Fibroblast of the aortic adventitia (primary cell): ENCODE results near the gene DPF1. TPM values are rescaled to one million over a fixed set of nuclear protein-coding genes. Genes with fewer than 3 reads are reported as not detected.
"Not testable (repeated sequence)": the region's sequence is repeated elsewhere in the genome, so short reads cannot be mapped to it uniquely, and the experiment has no call there.

Experiments used
- DNase-seq: peaks from one replicate; pipeline ENCODE4 v3.0.0-alpha.2; 2010; ENCODE audit warnings: low read depth
- H3K4me3 ChIP-seq: 2 replicates; pipeline ENCODE4 v1.5.1; 2011; ENCODE audit warnings: low read depth, mild to moderate bottlenecking, control low read depth, low read length, moderate library complexity
- total RNA-seq: library from RNA; depleted of rRNA; stranded (reverse); fragments of >200 nt; gene quantifications from 2 replicates; pipeline ENCODE4 v1.2.3, GENCODE V29; 2012; ENCODE audit warnings: low replicate concordance
- TF ChIP-seq, protein P1 (sequence below): IDR thresholded peaks from 2 replicates; pipeline ENCODE4 v1.5.1; 2011; ENCODE audit warnings: mild to moderate bottlenecking, low read length, control low read depth, inconsistent platforms; ENCODE audit not compliant: insufficient read depth

Gene DPF1
- total RNA-seq, 1 donor, result 2.7 TPM

DNA sequence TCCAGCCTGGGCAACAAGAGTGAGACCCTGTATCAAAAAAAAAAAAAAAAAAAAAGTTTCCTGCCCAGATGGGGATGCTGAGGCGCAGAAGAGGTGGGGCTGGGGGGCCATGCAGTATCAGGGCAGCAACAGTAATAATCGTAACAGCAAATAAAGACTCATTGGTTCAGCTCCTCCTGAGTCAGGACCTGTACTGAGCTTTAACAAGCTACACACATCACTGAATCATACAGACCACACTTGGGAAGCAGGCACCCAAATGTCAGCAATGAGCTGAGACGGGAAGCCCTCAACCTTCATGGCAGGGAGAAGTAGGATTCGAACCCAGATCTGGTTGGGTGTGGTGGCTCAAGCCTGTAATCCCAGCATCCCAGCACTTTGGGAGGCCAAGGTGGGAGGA, 10.6 kb upstream of the DPF1 start:
- H3K4me3 ChIP-seq, result no peak overlapping the region
- TF ChIP-seq, protein P1, sequence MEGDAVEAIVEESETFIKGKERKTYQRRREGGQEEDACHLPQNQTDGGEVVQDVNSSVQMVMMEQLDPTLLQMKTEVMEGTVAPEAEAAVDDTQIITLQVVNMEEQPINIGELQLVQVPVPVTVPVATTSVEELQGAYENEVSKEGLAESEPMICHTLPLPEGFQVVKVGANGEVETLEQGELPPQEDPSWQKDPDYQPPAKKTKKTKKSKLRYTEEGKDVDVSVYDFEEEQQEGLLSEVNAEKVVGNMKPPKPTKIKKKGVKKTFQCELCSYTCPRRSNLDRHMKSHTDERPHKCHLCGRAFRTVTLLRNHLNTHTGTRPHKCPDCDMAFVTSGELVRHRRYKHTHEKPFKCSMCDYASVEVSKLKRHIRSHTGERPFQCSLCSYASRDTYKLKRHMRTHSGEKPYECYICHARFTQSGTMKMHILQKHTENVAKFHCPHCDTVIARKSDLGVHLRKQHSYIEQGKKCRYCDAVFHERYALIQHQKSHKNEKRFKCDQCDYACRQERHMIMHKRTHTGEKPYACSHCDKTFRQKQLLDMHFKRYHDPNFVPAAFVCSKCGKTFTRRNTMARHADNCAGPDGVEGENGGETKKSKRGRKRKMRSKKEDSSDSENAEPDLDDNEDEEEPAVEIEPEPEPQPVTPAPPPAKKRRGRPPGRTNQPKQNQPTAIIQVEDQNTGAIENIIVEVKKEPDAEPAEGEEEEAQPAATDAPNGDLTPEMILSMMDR, result no peak
- DNase-seq, result no peak

DNA sequence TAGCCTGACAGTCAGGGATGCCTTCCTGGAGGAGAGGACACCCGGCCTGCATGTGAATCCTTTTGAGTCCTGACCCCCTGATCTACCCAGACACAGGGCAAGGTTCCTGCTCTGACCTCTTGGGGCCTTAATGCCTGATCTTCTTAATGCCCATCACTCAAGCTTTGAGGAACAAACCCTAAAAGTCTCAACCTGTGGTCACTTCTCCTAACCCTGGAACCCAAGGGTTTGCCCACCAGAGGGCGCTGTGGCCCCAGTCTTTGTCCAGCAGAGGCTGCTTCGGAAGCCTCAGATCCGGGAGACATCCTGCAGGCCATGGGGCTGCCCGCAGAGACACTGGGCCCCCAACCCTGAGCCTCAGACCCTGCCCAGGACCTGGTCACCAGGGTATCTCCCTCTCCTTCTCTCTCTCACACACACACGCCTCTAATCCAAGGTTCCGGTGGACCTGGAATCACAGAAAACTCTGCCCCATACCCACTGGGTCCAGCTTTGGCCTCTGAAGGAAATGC, 9.8 kb upstream of the DPF1 start:
- H3K4me3 ChIP-seq, result no peak overlapping the region
- TF ChIP-seq, protein P1, result peak; percentile 82
- peak; percentile 78 for DNase-seq

DNA sequence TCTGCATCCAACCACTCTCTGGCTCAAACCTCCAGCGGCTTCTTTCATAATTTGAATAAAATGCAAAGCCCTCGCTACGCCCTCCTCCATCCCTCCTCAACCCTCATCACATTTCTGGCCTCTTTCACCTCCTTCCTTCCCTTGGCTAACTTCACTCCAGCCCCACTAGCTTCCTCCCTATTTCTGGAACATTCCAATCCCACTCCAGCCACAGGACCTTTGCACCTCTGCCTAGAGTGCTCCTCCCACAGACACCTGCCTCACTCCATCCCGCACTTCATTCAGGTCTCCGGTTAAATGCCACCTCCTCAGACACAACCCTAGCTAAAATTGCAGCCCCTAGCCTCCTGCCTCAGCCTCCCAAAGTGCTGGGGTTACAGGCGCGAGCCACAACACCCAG, 7.9 kb upstream of the DPF1 start:
- H3K4me3 ChIP-seq, result no peak overlapping the region
- no peak for DNase-seq
- TF ChIP-seq, protein P1, result no peak

DNA sequence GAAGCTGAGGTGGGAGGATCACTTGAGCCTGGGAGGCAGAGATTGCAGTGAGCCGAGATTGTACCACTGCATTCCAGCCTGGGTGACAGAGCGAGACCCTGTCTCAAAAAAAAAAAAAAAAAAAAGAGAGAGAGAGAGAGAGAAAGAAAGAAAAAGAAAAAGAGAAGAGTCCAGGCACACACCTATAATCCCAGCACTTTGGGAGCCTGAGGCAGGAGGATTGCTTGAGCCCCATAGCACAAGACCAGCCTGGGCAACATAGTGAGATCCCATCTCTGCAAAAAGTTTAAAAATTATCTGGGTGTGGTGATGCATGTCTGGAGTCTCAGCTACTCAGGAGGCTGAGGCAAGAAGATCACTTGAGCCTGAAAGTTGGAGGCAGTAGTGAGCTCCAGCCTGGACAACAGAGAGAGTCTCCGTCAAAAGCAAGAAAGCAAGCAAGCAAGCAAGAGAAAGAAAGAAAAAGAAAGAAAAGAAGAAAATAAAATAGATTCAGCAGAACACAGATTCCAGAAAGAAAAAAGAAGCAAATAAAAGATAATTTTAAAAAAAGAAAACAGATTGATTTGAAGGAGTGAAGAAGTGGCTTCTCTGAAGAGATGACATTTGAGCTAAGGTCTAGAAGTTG, 6.6 kb upstream of the DPF1 start:
- H3K4me3 ChIP-seq, DNase-seq: not testable (repeated sequence)

DNA sequence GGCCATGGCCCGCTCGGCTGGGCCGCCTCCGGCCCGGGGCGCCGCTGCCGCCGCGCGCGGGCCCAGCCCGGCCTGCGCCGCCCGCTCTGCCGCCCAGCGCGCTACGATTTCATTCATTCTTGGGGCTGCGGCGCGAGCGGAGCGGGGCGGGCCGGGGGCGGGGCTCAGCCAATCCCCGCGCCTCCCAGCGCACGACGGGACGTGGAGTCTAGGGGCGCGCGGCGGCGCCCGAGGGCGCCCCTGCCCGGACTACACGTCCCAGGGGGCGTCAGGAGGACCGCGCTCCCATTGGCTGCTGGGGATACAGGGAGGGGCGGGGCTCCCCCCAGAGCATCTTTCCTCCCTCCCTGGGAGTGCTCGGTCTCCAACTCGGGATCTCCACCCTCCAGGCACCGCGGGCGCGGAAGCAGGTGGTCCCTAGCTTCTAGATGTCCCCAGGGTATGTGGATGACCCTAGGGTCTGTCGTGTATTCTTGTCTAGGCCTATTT, 5.6 kb upstream of the DPF1 start:
- TF ChIP-seq, protein P1, result no peak
- H3K4me3 ChIP-seq, result peak overlapping the region; percentile 62
- DNase-seq, result peak; percentile 79

DNA sequence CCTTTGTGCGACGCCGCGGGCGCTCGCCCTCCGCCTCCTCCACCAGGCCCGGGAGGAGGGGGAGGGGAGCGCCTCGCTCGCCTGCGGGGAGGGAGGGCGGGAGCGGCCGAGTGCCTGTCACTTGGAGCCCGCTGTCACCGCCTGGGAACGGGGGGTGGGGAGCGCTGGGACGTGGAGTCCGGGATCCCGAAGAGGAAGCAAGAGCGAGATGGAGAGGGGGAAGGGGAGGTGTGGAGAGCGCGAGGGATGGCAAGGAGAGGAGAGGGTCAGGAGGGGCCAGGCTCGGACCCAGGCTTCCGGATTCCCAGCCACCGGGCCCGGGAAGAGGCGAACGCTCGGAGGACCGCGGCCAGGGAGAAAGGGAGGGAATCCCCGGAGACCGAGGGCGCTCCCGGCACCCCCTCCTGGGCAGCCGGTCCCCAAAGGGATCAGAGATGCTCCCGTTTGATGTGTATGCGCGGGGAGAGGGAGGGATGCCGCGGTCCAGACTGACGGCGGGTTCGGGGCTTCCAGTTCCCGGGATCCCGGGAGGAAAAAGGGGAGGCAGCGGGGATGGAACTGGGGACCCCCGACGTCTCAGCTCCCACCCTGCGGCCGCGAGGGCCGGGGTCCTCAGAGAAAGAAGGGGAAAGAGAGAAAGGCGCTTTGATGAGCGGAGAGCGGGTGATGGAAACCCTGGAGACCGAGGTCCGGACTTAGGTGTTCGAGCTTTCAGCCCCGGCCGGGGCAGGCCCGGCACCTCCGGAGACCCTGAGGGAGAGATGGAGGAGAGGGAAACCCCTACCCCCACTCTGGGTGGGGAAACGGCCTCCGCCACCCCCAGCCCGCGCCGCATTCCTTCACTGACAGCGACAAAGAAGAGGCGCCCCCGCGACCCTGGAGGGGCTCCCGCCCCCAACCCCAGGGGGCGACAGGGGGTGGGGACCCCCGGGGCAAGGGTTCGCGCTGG, 4.7 kb upstream of the DPF1 start:
- TF ChIP-seq, protein P1, result no peak
- H3K4me3 ChIP-seq, result peak overlapping the region; percentile 62
- DNase-seq, result no peak

DNA sequence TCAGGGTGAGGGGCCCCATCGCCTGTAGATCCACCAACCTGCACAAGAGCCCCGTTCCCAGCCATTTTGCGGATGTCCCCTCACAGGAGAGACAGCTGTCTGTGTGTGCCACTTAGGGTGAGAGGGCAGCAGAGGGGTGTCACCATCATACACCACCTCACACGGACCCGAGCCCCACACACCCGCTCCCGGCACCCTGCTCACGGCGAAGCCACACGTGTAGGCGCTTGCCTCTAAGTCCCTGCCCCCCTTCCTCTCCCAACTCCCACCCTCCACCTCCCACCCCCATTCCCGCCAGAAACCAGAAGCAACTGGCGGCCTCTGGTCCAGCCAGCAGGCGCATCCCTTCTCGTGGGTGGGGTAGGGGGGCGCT, 4.0 kb upstream of the DPF1 start:
- H3K4me3 ChIP-seq, result no peak overlapping the region
- DNase-seq, result no peak
- TF ChIP-seq, protein P1, result no peak
